HG02885 (cell line): Measurements from ENCODE around the gene ATP6V0A4.

Experiments used
- ATAC-seq: cut with Tn5 transposase; IDR thresholded peaks from one replicate; pipeline ENCODE4 v1.9.1; 2021; ENCODE audit warnings: mild to moderate bottlenecking; ENCODE audit not compliant: unreplicated experiment, poor library complexity

ATP6V0A4 gene

GRCh38 chr7:138665249-138665648 is 132.7 kb downstream of the ATP6V0A4 start:
- ATAC-seq, result no peak

DNA sequence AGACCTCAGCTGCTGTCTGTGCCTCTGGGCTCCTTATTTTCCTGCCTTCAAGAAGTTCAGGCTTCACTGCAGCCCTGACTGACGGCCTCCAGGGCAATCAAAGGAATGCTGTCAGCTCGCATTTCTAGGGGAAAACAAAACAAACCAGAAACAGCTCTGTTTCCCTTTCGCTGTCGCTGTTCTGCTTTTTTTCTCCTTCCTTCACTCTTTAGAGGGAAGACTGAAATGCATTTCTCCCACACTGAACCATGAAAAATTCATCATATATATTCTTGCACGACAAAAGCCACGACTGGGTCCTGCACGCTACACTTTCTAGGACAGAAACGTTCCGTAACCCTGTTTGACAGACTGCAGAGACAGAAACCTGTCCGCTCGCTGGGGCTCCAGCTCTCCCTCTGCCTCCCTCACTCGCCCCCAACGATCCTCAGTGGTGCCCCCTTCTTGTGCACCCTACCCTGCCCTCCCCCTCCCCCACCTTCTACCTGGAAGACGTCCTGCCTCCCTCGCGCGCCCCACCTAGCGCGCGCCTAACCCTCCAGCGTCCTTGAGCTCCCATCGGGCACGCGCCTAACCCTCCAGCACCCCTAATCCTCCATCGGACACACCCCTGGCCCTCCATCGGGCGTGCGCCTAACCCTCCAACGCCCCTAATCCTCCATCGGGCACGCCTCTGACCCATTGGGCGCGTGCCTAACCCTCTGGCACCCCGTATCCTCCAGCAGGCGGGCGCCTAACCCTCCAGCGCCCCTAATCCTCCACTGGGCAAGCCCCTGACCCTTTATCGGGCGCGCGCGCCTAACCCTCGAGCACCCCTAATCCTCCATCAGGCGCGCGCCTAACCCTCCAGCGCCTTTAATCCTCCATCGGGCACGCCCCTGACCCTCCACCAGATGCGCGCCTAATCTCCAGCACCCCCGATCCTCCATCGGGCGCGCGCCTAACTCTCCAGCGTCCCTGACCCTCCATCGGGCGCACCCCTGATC is 134.0 kb downstream of the ATP6V0A4 start:
- no peak for ATAC-seq

DNA sequence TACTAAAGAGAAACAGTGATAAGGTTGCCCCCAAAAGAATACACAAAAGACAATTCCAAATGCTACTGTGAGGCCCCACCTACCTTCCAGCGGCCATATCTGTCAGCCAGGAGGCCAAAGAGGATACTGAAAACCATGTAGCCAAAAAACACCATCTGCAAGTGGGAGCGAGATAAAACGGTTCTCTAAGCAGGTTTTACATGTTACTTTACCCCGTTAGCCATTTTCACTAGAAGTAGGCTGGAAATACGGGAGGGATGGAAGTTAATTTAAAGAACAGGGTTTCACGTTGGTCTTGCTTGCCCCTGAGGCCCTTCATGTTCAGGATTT is 135.0 kb downstream of the ATP6V0A4 start:
- no peak for ATAC-seq

- ATAC-seq, result no peak
These were observed 135.7 kb downstream of the ATP6V0A4 start for GRCh38 chr7:138662076-138662990.

DNA sequence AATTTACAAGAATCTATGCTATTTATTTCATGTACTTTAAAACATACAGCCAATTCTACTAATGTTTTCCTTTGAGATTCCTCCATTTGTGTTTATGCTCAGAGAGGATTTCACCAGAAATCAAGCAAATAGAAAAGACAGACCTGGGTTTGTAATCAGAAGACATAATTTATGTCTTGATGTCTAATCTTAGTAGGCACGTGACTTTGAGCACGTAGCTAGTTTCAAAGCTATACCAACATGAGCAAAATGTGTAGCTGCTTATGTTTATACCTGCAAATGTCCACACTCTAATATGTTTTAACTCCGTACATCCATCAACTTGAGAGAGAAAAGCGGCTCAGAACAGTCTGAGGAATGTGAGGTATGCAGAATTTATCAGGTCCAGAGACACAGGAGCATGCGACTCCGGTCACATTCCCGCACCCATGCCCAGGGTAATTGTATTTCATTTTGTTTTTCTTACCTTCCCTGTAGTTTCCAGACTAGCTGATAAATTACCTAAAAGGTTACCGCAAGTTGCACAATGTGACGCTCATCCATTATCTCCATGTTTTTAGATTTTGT is 136.8 kb downstream of the ATP6V0A4 start:
- no peak for ATAC-seq

GRCh38 chr7:138658889-138659288 is 139.1 kb downstream of the ATP6V0A4 start:
- no peak for ATAC-seq

GRCh38 chr7:138657854-138658386 is 140.1 kb downstream of the ATP6V0A4 start:
- ATAC-seq, result no peak

DNA sequence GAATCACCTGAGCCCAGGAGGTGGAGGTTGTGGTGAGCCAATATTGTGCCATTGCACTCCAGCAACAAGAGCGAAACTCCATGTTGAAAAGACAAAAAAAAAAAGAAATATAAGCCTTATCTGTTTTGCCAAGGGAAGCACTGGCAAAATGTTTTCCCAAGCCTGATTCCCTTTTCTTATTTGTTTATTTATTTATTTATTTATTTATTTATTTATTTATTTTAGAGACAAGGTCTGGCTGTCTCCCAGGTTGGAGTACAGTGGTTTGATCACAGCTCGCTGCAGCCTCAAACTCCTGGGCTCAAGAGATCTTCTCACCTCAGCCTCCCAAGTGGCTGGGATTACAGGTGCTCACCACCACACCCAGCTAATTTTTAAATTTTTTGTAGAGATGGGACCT is 141.0 kb downstream of the ATP6V0A4 start:
- ATAC-seq, result no peak
